22Rv1 (cell line): ENCODE results near the gene WDR12.

Experiments used
- CTCF ChIP-seq: fragments of 450-650 bp; IDR thresholded peaks from 2 replicates; pipeline ENCODE4 v1.5.1; 2017; ENCODE audit warnings: mild to moderate bottlenecking
- ZFX ChIP-seq: fragments of 450-650 bp; IDR thresholded peaks from 2 replicates; pipeline ENCODE4 v1.6.1; 2017; ENCODE audit warnings: antibody characterized with exemption, borderline replicate concordance

DNA sequence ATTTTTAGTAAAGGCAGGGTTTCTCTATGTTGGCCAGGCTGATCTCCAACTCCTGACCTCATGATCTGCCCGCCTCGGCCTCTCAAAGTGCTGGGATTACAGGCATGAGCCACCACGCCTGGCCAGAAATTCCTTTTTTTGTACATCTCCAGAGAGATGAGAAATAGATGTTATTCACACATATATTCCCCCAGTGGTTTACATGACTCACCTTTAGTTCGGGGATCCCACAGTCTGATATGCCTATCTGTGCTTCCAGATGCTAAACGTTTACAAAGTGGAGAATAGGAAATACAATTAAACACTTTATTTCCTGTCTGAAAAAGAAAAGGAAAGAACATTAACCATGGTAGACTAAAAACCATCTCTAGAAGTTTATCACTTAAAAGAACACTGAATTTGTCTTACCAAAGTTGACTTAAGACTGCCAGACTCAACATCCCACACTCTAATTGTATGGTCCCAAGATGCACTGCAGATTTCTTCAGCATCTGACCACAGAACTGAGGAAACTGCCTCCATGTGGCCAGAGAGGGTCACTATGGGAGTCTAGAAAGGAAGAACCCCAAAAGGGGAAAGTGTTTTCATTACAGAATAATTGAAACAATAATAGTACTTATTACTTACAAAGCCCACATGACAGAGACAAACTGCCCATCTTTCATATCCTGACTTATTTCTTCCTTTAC, 27.3 kb downstream of the WDR12 start:
- TF ChIP-seq CTCF (no peak), ZFX (no peak)
